ENCODE data around the gene PTGIR.

PTGIR gene

GRCh38 chr19:46618670-46619231 lies 6.1 kb downstream of the PTGIR start:
- DNase-seq (ENCODE audit: low spot score in 2 of 2) (no peak), ATAC-seq (replicated peaks; ENCODE audit: extremely low read depth, poor library complexity, severe bottlenecking) (peak; percentile 58)
- peaks cover 24% of the 10 kb centered on the region for H3K27me3 Mint-ChIP-seq

GRCh38 chr19:46617601-46618000 lies 7.3 kb downstream of the PTGIR start:
- Mint-ChIP-seq H3K36me3 (ENCODE audit: insufficient read depth) (peaks cover 5% of the 10 kb centered on the region), H3K4me1 (peaks cover 16% of the 10 kb centered on the region), H3K4me3 (no peak overlapping the region), H3K27ac (ENCODE audit: low read depth) (no peak overlapping the region), H3K27me3 (peaks cover 24% of the 10 kb centered on the region), H3K9me3 (no peaks in the 10 kb centered on the region)
- DNase-seq (ENCODE audit: low spot score in 2 of 2) (no peak), ATAC-seq (replicated peaks; ENCODE audit: extremely low read depth, poor library complexity, severe bottlenecking) (no peak)

More at GRCh38 chr19:46618670-46619231, 6.1 kb downstream of the PTGIR start:
- Mint-ChIP-seq H3K36me3 (ENCODE audit: insufficient read depth) (peaks cover 5% of the 10 kb centered on the region), H3K4me1 (peaks cover 13% of the 10 kb centered on the region), H3K27ac (ENCODE audit: low read depth) (no peak overlapping the region), H3K9me3 (no peaks in the 10 kb centered on the region), H3K4me3 (no peak overlapping the region)

- Mint-ChIP-seq H3K4me1 (peaks cover 24% of the 10 kb centered on the region), H3K4me3 (peak overlapping the region; percentile 35), H3K9me3 (no peaks in the 10 kb centered on the region), H3K27ac (ENCODE audit: low read depth) (peak overlapping the region; percentile 49), H3K36me3 (ENCODE audit: insufficient read depth) (peaks cover 5% of the 10 kb centered on the region), H3K27me3 (peaks cover 18% of the 10 kb centered on the region)
- no peak for DNase-seq (ENCODE audit: low spot score in 2 of 2)
- ATAC-seq (replicated peaks; ENCODE audit: extremely low read depth, poor library complexity, severe bottlenecking): no peak
Observed at GRCh38 chr19:46616631-46617322, 8.1 kb downstream of the PTGIR start.

- peaks cover 10% of the 10 kb centered on the region for H3K27me3 Mint-ChIP-seq
- peaks cover 11% of the 10 kb centered on the region for H3K36me3 Mint-ChIP-seq (ENCODE audit: insufficient read depth)
- no peak overlapping the region for H3K4me3 Mint-ChIP-seq
- no peaks in the 10 kb centered on the region for H3K9me3 Mint-ChIP-seq
- peaks cover 32% of the 10 kb centered on the region for H3K4me1 Mint-ChIP-seq
- ATAC-seq (replicated peaks; ENCODE audit: extremely low read depth, poor library complexity, severe bottlenecking) (no peak), DNase-seq (ENCODE audit: low spot score in 2 of 2) (no peak)
- H3K27ac Mint-ChIP-seq (ENCODE audit: low read depth): no peak overlapping the region
Observed at GRCh38 chr19:46615966-46616365, 8.9 kb downstream of the PTGIR start.

- H3K27me3 Mint-ChIP-seq: peaks cover 9% of the 10 kb centered on the region
- DNase-seq (ENCODE audit: low spot score in 2 of 2) (peak; percentile 64 to 74), ATAC-seq (replicated peaks; ENCODE audit: extremely low read depth, poor library complexity, severe bottlenecking) (peak; percentile 44)
- H3K4me1 Mint-ChIP-seq: peaks cover 48% of the 10 kb centered on the region
- H3K9me3 Mint-ChIP-seq: no peaks in the 10 kb centered on the region
- peaks cover 17% of the 10 kb centered on the region for H3K36me3 Mint-ChIP-seq (ENCODE audit: insufficient read depth)
- H3K4me3 Mint-ChIP-seq: no peak overlapping the region
- H3K27ac Mint-ChIP-seq (ENCODE audit: low read depth): no peak overlapping the region
Observed at GRCh38 chr19:46614114-46614722, 10.7 kb downstream of the PTGIR start.

GRCh38 chr19:46613525-46613924 lies 11.4 kb downstream of the PTGIR start:
- Mint-ChIP-seq H3K9me3 (no peaks in the 10 kb centered on the region), H3K4me3 (no peak overlapping the region), H3K36me3 (ENCODE audit: insufficient read depth) (peaks cover 22% of the 10 kb centered on the region), H3K27ac (ENCODE audit: low read depth) (no peak overlapping the region), H3K27me3 (peaks cover 9% of the 10 kb centered on the region), H3K4me1 (peaks cover 51% of the 10 kb centered on the region)
- DNase-seq (ENCODE audit: low spot score in 2 of 2) (no peak), ATAC-seq (replicated peaks; ENCODE audit: extremely low read depth, poor library complexity, severe bottlenecking) (no peak)

- ATAC-seq (replicated peaks; ENCODE audit: extremely low read depth, poor library complexity, severe bottlenecking): peak; percentile 17
- no peak for DNase-seq (ENCODE audit: low spot score in 2 of 2)
- Mint-ChIP-seq H3K36me3 (ENCODE audit: insufficient read depth) (peaks cover 27% of the 10 kb centered on the region), H3K4me1 (peaks cover 58% of the 10 kb centered on the region), H3K9me3 (no peaks in the 10 kb centered on the region), H3K27ac (ENCODE audit: low read depth) (peak overlapping the region; percentile 86), H3K4me3 (peak overlapping the region; percentile 34), H3K27me3 (peaks cover 5% of the 10 kb centered on the region)
Observed at GRCh38 chr19:46611776-46612175, 13.1 kb downstream of the PTGIR start.

GRCh38 chr19:46610851-46611770 lies 13.8 kb downstream of the PTGIR start:
- DNase-seq (ENCODE audit: low spot score in 2 of 2) (no peak), ATAC-seq (replicated peaks; ENCODE audit: extremely low read depth, poor library complexity, severe bottlenecking) (peak; percentile 10)
- Mint-ChIP-seq H3K9me3 (no peaks in the 10 kb centered on the region), H3K36me3 (ENCODE audit: insufficient read depth) (peaks cover 29% of the 10 kb centered on the region), H3K27ac (ENCODE audit: low read depth) (peak overlapping the region; percentile 86), H3K4me3 (peak overlapping the region; percentile 68), H3K27me3 (no peaks in the 10 kb centered on the region), H3K4me1 (peaks cover 54% of the 10 kb centered on the region)

- H3K36me3 Mint-ChIP-seq (ENCODE audit: insufficient read depth): peaks cover 29% of the 10 kb centered on the region
- H3K27me3 Mint-ChIP-seq: no peaks in the 10 kb centered on the region
- H3K4me1 Mint-ChIP-seq: peaks cover 54% of the 10 kb centered on the region
- DNase-seq (ENCODE audit: low spot score in 2 of 2) (no peak), ATAC-seq (replicated peaks; ENCODE audit: extremely low read depth, poor library complexity, severe bottlenecking) (no peak)
- peak overlapping the region; percentile 86 for H3K27ac Mint-ChIP-seq (ENCODE audit: low read depth)
- H3K4me3 Mint-ChIP-seq: peak overlapping the region; percentile 68
- no peaks in the 10 kb centered on the region for H3K9me3 Mint-ChIP-seq
Observed at GRCh38 chr19:46610413-46610775, 14.5 kb downstream of the PTGIR start.

- Mint-ChIP-seq H3K9me3 (no peaks in the 10 kb centered on the region), H3K4me1 (peaks cover 54% of the 10 kb centered on the region), H3K36me3 (ENCODE audit: insufficient read depth) (peaks cover 29% of the 10 kb centered on the region), H3K4me3 (no peak overlapping the region), H3K27ac (ENCODE audit: low read depth) (peak overlapping the region; percentile 41), H3K27me3 (no peaks in the 10 kb centered on the region)
- ATAC-seq (replicated peaks; ENCODE audit: extremely low read depth, poor library complexity, severe bottlenecking) (no peak), DNase-seq (ENCODE audit: low spot score in 2 of 2) (no peak)
Observed at GRCh38 chr19:46609511-46610412, 15.1 kb downstream of the PTGIR start.

GRCh38 chr19:46608581-46609345 lies 16.1 kb downstream of the PTGIR start:
- ATAC-seq (replicated peaks; ENCODE audit: extremely low read depth, poor library complexity, severe bottlenecking) (no peak), DNase-seq (ENCODE audit: low spot score in 2 of 2) (no peak)
- no peaks in the 10 kb centered on the region for H3K27me3 Mint-ChIP-seq
- H3K27ac Mint-ChIP-seq (ENCODE audit: low read depth): peak overlapping the region; percentile 41
- no peaks in the 10 kb centered on the region for H3K9me3 Mint-ChIP-seq
- peaks cover 48% of the 10 kb centered on the region for H3K4me1 Mint-ChIP-seq
- H3K36me3 Mint-ChIP-seq (ENCODE audit: insufficient read depth): peaks cover 30% of the 10 kb centered on the region
- H3K4me3 Mint-ChIP-seq: no peak overlapping the region

Data from central memory CD8-positive, alpha-beta T cell (primary cell).